Nephron (organoid): ENCODE measurements around the gene BEAN1.

Source experiments
- H3K27ac Mint-ChIP-seq, 3 experiments: 2 replicates each; pipeline ENCODE4 v1.8.0; 2020; ENCODE audit warnings: mixed read lengths in 3 of 3, mild to moderate bottlenecking in 2 of 3, moderate library complexity in 1 of 3
- H3K27me3 Mint-ChIP-seq: 2 replicates; pipeline ENCODE4 v1.8.0; 2021; ENCODE audit warnings: low read depth, mild to moderate bottlenecking, moderate library complexity, mixed read lengths
- H3K36me3 Mint-ChIP-seq: 2 replicates; pipeline ENCODE4 v1.8.0; 2020; ENCODE audit warnings: low read depth, mixed read lengths
- H3K4me1 Mint-ChIP-seq: 2 replicates; pipeline ENCODE4 v1.8.0; 2020; ENCODE audit warnings: mixed read lengths
- H3K4me3 Mint-ChIP-seq, 3 experiments: 2 replicates each; pipeline ENCODE4 v1.8.0; 2020; ENCODE audit warnings: mild to moderate bottlenecking in 3 of 3, mixed read lengths in 3 of 3, moderate library complexity in 2 of 3
- H3K9me3 Mint-ChIP-seq: 2 replicates; pipeline ENCODE4 v1.8.0; 2020; ENCODE audit warnings: mixed read lengths
- TF ChIP-seq, protein P1 (sequence below), 3 experiments: fragments of 200-600 bp; sonication (generic); IDR thresholded peaks; one replicate each; pipeline ENCODE4 v1.5.0; 2021; ENCODE audit warnings: antibody characterized with exemption in 3 of 3; ENCODE audit not compliant: unreplicated experiment in 3 of 3

The BEAN1 gene

DNA sequence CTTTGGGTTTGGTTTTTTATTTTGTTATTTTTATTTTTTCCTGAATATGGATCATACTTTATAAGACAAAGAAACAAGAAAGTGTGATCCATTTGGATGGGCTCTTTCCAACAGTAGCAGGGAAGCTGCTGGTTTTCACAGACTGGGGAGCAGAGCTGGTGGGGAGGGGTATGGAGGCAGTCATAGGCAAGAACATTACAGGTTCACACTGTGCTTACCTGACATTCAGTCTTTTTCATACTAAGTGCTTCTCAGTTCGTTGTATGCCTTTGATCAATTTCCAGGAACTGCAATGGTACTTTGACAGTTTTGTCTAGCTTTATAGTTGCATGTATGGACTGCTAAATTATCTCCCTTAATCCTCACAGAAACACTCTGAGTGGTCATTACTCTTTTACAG lies 27.7 kb downstream of the BEAN1 start:
- H3K4me3 Mint-ChIP-seq = no peak overlapping the region
- H3K36me3 Mint-ChIP-seq = no peaks in the 10 kb centered on the region
- TF ChIP-seq, protein P1, sequence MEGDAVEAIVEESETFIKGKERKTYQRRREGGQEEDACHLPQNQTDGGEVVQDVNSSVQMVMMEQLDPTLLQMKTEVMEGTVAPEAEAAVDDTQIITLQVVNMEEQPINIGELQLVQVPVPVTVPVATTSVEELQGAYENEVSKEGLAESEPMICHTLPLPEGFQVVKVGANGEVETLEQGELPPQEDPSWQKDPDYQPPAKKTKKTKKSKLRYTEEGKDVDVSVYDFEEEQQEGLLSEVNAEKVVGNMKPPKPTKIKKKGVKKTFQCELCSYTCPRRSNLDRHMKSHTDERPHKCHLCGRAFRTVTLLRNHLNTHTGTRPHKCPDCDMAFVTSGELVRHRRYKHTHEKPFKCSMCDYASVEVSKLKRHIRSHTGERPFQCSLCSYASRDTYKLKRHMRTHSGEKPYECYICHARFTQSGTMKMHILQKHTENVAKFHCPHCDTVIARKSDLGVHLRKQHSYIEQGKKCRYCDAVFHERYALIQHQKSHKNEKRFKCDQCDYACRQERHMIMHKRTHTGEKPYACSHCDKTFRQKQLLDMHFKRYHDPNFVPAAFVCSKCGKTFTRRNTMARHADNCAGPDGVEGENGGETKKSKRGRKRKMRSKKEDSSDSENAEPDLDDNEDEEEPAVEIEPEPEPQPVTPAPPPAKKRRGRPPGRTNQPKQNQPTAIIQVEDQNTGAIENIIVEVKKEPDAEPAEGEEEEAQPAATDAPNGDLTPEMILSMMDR (IDR thresholded peaks at IDR 0.05; ENCODE audit: unreplicated experiment in 3 of 3) = no peak
- H3K4me1 Mint-ChIP-seq = no peaks in the 10 kb centered on the region
- H3K9me3 Mint-ChIP-seq = no peaks in the 10 kb centered on the region
- peaks cover 24% of the 10 kb centered on the region for H3K27me3 Mint-ChIP-seq
- H3K27ac Mint-ChIP-seq = no peak overlapping the region

DNA sequence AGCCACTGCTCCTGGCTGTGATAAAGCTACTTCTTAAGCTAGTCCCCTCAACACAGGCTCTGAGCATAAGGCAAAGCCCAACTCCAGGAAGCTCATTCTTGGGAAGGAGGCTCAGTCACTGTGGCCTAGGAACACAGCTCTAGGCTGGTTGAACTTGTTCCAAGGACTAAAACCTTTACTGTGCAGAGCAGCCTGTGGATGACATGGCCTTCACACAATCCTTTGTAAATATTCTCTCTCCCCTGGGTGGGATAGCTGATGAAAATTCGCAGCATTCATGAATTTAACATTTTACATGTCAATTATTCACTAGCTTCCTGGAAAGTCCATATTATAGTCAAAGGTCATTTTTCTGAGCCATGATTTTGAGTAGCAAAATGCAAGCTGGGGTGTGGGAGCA lies 28.9 kb downstream of the BEAN1 start:
- Mint-ChIP-seq H3K27ac (no peak overlapping the region), H3K36me3 (no peaks in the 10 kb centered on the region), H3K27me3 (peaks cover 35% of the 10 kb centered on the region), H3K9me3 (peaks cover 2% of the 10 kb centered on the region), H3K4me3 (no peak overlapping the region), H3K4me1 (no peaks in the 10 kb centered on the region)
- TF ChIP-seq, protein P1 (IDR thresholded peaks at IDR 0.05; ENCODE audit: unreplicated experiment in 3 of 3) = no peak

DNA sequence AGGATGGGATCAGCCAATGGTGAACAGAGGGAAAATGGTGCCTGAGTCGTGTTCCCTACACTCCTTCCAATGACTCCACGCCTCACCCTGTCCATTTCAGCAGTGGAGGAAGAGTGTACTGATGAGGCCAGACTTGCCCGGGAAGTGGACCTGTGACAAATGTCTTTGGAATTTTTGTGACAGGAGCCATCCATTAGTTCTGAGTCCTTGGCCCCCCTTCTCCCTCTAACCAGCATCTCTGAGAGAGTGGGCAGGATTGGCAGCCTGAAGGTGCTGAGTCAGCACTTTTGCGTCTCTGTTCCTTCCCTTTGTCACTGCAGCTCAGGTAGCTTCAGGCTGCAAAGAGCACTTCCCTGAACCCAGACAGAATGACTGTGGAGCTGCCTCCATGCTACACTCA lies 30.8 kb downstream of the BEAN1 start:
- H3K9me3 Mint-ChIP-seq = peaks cover 2% of the 10 kb centered on the region
- TF ChIP-seq, protein P1 (IDR thresholded peaks at IDR 0.05; ENCODE audit: unreplicated experiment in 3 of 3) = no peak
- no peaks in the 10 kb centered on the region for H3K4me1 Mint-ChIP-seq
- H3K4me3 Mint-ChIP-seq = no peak overlapping the region
- H3K27me3 Mint-ChIP-seq = peaks cover 46% of the 10 kb centered on the region
- H3K36me3 Mint-ChIP-seq = no peaks in the 10 kb centered on the region
- H3K27ac Mint-ChIP-seq = no peak overlapping the region

DNA sequence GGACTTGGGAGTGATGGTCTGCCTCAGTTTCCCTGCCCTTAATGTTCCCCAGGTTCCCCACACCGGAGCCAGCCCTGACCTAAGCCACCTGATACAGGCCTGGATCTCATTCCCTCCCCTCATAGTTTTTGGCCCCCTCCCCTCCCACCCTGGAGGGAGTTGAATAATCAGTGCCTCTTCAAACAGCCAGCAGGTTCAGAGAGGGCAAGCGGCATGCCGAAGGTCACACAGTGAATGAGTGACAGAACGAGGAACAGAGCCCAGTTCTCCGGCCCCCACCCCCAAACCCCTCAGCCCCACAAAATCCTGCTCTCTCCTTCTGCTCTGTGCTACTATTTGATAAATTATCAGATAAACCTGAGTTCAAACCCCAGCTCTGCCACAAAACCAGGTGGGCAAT lies 31.2 kb downstream of the BEAN1 start:
- Mint-ChIP-seq H3K4me1 (no peaks in the 10 kb centered on the region), H3K4me3 (no peak overlapping the region), H3K36me3 (no peaks in the 10 kb centered on the region), H3K27ac (no peak overlapping the region), H3K9me3 (peaks cover 3% of the 10 kb centered on the region), H3K27me3 (peaks cover 50% of the 10 kb centered on the region)
- TF ChIP-seq, protein P1 (IDR thresholded peaks at IDR 0.05; ENCODE audit: unreplicated experiment in 3 of 3) = no peak

DNA sequence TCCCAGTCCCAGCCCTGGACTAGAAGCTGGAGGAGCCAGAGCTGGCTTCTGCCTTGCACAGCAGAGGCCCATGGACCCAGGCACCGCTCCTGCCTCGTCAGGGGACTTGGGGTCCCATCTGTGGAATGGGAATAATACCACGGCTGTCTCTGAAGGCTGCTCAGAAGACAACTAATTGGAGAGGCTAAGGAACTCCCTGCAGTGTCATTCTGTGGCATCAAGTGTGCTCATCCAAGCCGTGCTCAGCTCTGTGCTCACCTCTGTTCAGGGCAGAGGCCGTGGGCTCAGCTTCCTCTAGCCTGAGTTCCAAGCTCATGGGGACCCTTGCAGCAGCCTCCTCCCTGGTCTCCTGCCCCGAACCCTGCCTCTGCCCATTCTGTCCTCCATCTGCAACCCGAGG lies 31.8 kb downstream of the BEAN1 start:
- no peaks in the 10 kb centered on the region for H3K36me3 Mint-ChIP-seq
- peaks cover 6% of the 10 kb centered on the region for H3K9me3 Mint-ChIP-seq
- H3K4me3 Mint-ChIP-seq = no peak overlapping the region
- H3K27ac Mint-ChIP-seq = no peak overlapping the region
- H3K27me3 Mint-ChIP-seq = peaks cover 53% of the 10 kb centered on the region
- no peaks in the 10 kb centered on the region for H3K4me1 Mint-ChIP-seq
- TF ChIP-seq, protein P1 (IDR thresholded peaks at IDR 0.05; ENCODE audit: unreplicated experiment in 3 of 3) = no peak

DNA sequence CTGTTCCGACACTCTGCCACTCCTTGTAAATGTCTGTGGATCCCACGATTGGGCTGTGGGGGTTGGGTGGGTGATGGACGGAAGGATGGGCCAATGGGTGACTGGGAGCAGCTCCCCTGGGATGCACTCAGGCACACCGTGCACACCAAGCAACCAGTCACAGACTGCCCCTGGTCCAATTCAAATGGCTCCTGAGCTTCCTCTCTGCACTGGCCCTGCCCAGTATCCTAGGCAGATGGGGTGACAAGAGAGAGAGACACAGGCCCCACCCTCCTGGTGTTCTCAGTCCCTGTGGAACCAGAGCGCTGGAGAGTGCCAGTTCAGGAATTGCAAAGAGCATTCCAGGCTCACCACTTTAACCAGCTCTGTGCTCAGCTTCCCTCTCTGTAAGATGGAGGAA lies 32.8 kb downstream of the BEAN1 start:
- TF ChIP-seq, protein P1 (IDR thresholded peaks at IDR 0.05; ENCODE audit: unreplicated experiment in 3 of 3) = no peak
- Mint-ChIP-seq H3K4me1 (no peaks in the 10 kb centered on the region), H3K27ac (no peak overlapping the region), H3K36me3 (no peaks in the 10 kb centered on the region), H3K4me3 (no peak overlapping the region), H3K9me3 (peaks cover 8% of the 10 kb centered on the region), H3K27me3 (peaks cover 58% of the 10 kb centered on the region)
